Lower leg skin (tissue), 4 donors: ENCODE results near the gene FZR1. TPM values are rescaled to one million over a fixed set of nuclear protein-coding genes. Genes with fewer than 3 reads are reported as not detected.

ENCODE experiments used
- DNase-seq, 2 donors: peaks; one replicate each; pipeline ENCODE4 v3.0.0-alpha.2; 2019; ENCODE audit warnings: low spot score in 2 of 2
- H3K4me3 ChIP-seq: fragments of 200-600 bp; sonication (generic); 2 replicates; pipeline ENCODE4 v1.5.1; 2017; ENCODE audit warnings: mild to moderate bottlenecking, low read depth; ENCODE audit not compliant: poor library complexity, severe bottlenecking
- POLR2A ChIP-seq, 2 donors: fragments of 450-650 bp; IDR thresholded peaks; one replicate each; pipeline ENCODE4 v1.6.1; 2016 to 2017; ENCODE audit warnings: antibody characterized with exemption in 2 of 2, mild to moderate bottlenecking in 1 of 2, moderate library complexity in 1 of 2
- WGBS, 2 donors: methylation state at CpG; one replicate each; pipeline ENCODE4 v1.1.5; 2018; 5-methylcytosine and 5-hydroxymethylcytosine counted together
- intact Hi-C: fragments of 100-400 bp; cut with DNase I; formaldehyde crosslinking; loops from one replicate; pipeline ENCODE4 v1.15.0; 2023; ENCODE audit warnings: low total_unique reads
- total RNA-seq, 4 donors: library from RNA; depleted of rRNA; stranded (reverse); fragments of >200 nt; gene quantifications; one replicate each; pipeline ENCODE4 v1.1.0, GENCODE V29; 2016
- TF ChIP-seq, protein P1 (sequence below), 3 donors: fragments of 450-650 bp; IDR thresholded peaks; one replicate each; pipeline ENCODE4 v1.5.1; 2016; ENCODE audit warnings: antibody characterized with exemption in 3 of 3, mild to moderate bottlenecking in 3 of 3, moderate library complexity in 2 of 3

Gene FZR1
- total RNA-seq, 4 donors from 2014 or later = 50.9 to 63.3 (median 57.2) TPM

DNA sequence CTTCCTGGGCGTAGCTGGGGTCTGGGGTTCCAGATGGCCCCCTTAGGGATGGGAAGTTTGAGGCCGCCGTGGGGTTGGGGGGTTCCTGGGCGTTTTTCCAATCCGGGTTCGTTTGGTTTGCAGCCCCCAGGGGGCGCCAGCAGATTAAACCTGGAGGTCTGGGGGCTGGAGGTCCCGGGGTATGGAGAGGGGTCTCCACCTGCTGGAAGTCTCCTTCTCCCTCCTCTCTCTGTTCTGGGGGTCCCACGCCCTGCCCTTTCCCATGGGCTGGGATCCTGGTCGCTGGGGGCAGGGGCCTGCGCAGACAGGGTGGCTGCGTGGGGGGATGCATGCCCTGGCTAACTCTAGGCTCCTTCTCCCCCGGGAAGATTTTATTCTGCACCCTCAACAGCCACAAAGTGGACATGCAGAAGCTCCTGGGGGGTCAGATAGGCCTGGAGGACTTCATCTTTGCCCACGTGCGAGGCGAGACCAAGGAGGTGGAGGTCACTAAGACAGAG is 80.1 kb downstream of the FZR1 start:
- H3K4me3 ChIP-seq = no peak overlapping the region
- intact Hi-C loops = no loop called here
- WGBS, 2 donors = 13 to 28% methylated on average over 13 to 15 of the region's 16 CpGs
- TF ChIP-seq, protein P1, sequence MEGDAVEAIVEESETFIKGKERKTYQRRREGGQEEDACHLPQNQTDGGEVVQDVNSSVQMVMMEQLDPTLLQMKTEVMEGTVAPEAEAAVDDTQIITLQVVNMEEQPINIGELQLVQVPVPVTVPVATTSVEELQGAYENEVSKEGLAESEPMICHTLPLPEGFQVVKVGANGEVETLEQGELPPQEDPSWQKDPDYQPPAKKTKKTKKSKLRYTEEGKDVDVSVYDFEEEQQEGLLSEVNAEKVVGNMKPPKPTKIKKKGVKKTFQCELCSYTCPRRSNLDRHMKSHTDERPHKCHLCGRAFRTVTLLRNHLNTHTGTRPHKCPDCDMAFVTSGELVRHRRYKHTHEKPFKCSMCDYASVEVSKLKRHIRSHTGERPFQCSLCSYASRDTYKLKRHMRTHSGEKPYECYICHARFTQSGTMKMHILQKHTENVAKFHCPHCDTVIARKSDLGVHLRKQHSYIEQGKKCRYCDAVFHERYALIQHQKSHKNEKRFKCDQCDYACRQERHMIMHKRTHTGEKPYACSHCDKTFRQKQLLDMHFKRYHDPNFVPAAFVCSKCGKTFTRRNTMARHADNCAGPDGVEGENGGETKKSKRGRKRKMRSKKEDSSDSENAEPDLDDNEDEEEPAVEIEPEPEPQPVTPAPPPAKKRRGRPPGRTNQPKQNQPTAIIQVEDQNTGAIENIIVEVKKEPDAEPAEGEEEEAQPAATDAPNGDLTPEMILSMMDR (IDR thresholded peaks at IDR 0.05) = no peak
- no peak for TF ChIP-seq POLR2A (IDR thresholded peaks at IDR 0.05)
- no peak for DNase-seq

DNA sequence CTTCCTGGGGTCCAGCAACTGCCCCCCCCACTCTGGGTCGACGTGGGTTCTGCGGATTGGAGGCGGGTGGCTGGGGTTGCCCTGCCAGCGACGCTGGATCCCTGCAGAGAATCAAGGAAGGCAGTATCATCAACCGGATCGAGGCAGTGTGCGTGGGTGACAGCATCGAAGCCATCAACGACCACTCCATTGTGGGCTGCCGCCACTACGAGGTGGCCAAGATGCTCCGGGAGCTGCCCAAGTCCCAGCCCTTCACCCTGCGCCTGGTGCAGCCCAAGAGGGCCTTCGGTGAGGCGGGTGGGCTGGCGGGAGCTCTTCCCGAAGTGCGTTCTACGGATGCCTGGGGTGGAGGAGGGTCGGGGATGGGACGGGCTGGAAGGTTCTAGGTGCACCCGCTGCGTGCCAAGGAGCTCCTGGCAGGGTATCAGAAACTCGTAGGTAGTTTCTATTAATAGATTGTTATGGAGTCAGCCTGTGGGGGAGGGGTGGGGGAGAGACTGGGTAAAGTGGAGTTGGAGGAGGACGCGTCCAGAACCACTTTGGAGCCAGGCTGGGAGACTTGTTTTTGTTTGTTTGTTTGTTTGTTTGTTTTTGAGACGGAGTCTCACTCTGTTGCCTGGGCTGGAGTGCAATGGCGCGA is 80.7 kb downstream of the FZR1 start:
- DNase-seq = no peak
- no peak overlapping the region for H3K4me3 ChIP-seq
- 56 to 57% methylated on average over 25 to 28 of the region's 31 CpGs for WGBS, 2 donors
- intact Hi-C loops = no loop called here
- TF ChIP-seq POLR2A (IDR thresholded peaks at IDR 0.05) = no peak
- TF ChIP-seq, protein P1 (IDR thresholded peaks at IDR 0.05) = no peak

Other genes with a start within 250 kb of the FZR1 start
- 100 to 1,000 TPM; 102 to 236 (median 158) TPM for gene NFIC, start 139.7 kb upstream of the FZR1 start, total RNA-seq
- under 1 TPM in 2 of 4 donors, not detected in 2; 0.29 to 0.78 TPM for gene SMIM24, start 25.8 kb upstream of the FZR1 start, total RNA-seq
- not detected for gene SMIM44, start 22.9 kb upstream of the FZR1 start, total RNA-seq
- 10 to 100 TPM; 20.4 to 28.4 (median 24.1) TPM for gene DOHH, start 5.6 kb upstream of the FZR1 start, total RNA-seq
- under 1 TPM in 1 of 4 donors, not detected in 3; 0.78 TPM for gene TEKTIP1, start 32.9 kb downstream of the FZR1 start, total RNA-seq
- 10 to 100 TPM; 43.3 to 98.2 (median 56.3) TPM for gene MFSD12, start 51.3 kb downstream of the FZR1 start, total RNA-seq
- gene HMG20B, start 66.6 kb downstream of the FZR1 start, total RNA-seq = 100 to 1,000 TPM; 112 to 135 (median 123) TPM
- gene GIPC3, start 79.2 kb downstream of the FZR1 start, total RNA-seq = under 1 TPM in 3 of 4 donors, not detected in 1; 0.19 to 0.52 (median 0.25) TPM
- gene TBXA2R, start 100.6 kb downstream of the FZR1 start, total RNA-seq = 1 to 10 TPM in 2 of 4 donors, under 1 TPM in 2; 0.20 to 4.2 (median 0.90) TPM
- gene CACTIN, start 120.5 kb downstream of the FZR1 start, total RNA-seq = 10 to 100 TPM; 21.1 to 46.5 (median 33.6) TPM
- 10 to 100 TPM; 14.1 to 27.3 (median 22.1) TPM for gene PIP5K1C, start 194.2 kb downstream of the FZR1 start, total RNA-seq
- gene TJP3, start 202.1 kb downstream of the FZR1 start, total RNA-seq = 10 to 100 TPM; 27.3 to 60.9 (median 35.6) TPM